OCI-LY3 (cell line): Measurements from ENCODE around the gene SLFNL1.

Experiments
- H2AFZ ChIP-seq: fragments of 200-600, 300-600 bp; shearing (Covaris generic); 2 replicates; pipeline ENCODE4 v1.6.0; 2014; ENCODE audit warnings: antibody characterized with exemption, low read depth, low read length
- H3K27ac ChIP-seq: fragments of 200-600, 300-600 bp; sonication (generic); 2 replicates; pipeline ENCODE4 v1.5.1; 2014; ENCODE audit warnings: mild to moderate bottlenecking, low read length, moderate library complexity, mixed read lengths
- H3K27me3 ChIP-seq: fragments of 200-600, 300-600 bp; sonication (generic); 2 replicates; pipeline ENCODE4 v1.6.1; 2014; ENCODE audit warnings: low read depth, low read length, mixed read lengths
- H3K36me3 ChIP-seq: fragments of 200-600, 300-600 bp; sonication (generic); replicated peaks from 2 replicates; pipeline ENCODE3; 2014; ENCODE audit warnings: low read depth, low read length, mixed read lengths
- H3K4me1 ChIP-seq: fragments of 300-600, 200-600 bp; sonication (generic); 2 replicates; pipeline ENCODE4 v1.6.1; 2014; ENCODE audit warnings: low read length, mixed read lengths
- H3K4me2 ChIP-seq: fragments of 200-600, 300-600 bp; sonication (generic); 2 replicates; pipeline ENCODE4 v1.6.1; 2014; ENCODE audit warnings: low read length, mixed read lengths
- H3K4me3 ChIP-seq: fragments of 300-600, 200-600 bp; sonication (generic); 2 replicates; pipeline ENCODE4 v1.5.1; 2014; ENCODE audit warnings: antibody characterized with exemption, mild to moderate bottlenecking, low read length, moderate library complexity
- H3K79me2 ChIP-seq: fragments of 300-600, 200-600 bp; shearing (Covaris generic); 2 replicates; pipeline ENCODE4 v1.6.1; 2014; ENCODE audit warnings: mild to moderate bottlenecking, low read length, mixed read lengths
- H3K9ac ChIP-seq: fragments of 300-600, 200-600 bp; shearing (Covaris generic); 2 replicates; pipeline ENCODE4 v1.6.0; 2014; ENCODE audit warnings: mild to moderate bottlenecking, low read length, moderate library complexity
- H3K9me3 ChIP-seq: fragments of 200-600, 300-600 bp; shearing (Covaris generic); 2 replicates; pipeline ENCODE4 v1.6.1; 2014; ENCODE audit warnings: low read length, mixed read lengths; ENCODE audit not compliant: insufficient read depth
- H4K20me1 ChIP-seq: fragments of 200-600, 300-600 bp; sonication (generic); 2 replicates; pipeline ENCODE4 v1.6.1; 2016; ENCODE audit warnings: low read length, mixed read lengths; ENCODE audit not compliant: insufficient read depth
- EZH2phosphoT487 ChIP-seq: fragments of 200-600 bp; shearing (Covaris generic); IDR thresholded peaks from 2 replicates; pipeline ENCODE4 v1.6.1; 2018; ENCODE audit warnings: antibody characterized with exemption, mixed run types, low read depth
- TF ChIP-seq, protein P1 (sequence below): fragments of 200-600, 300-600 bp; sonication (generic); IDR thresholded peaks from 2 replicates; pipeline ENCODE4 v1.5.1; 2014; ENCODE audit warnings: antibody characterized with exemption, low read length, low read depth

Gene SLFNL1

DNA sequence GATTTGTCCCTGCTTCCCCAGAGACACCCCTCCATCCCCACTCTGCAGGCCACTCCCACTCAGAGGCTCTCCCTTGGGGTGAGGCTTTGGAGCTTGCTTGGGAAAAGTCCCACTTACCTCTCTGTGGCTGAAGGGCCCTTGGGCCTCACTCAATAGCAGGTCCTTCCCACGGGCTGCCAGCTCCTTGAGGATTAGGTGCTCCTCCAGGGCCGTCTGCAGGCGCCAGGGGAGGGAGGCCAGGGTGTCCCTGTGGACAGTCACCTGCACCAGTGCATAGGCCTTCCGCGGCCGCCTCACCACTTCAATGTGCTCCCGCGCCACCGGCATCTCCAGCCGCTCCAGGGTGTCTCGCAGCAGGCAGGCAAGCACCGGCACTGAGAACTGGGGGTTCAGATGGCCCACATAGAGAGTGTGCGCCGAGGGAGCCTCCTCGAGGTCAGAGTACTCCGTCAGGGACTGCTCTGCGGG is 1.4 kb downstream of the SLFNL1 start:
- no peaks in the 10 kb centered on the region for H4K20me1 ChIP-seq
- H3K4me1 ChIP-seq = no peaks in the 10 kb centered on the region
- H3K27me3 ChIP-seq = no peaks in the 10 kb centered on the region
- peaks cover 3% of the 10 kb centered on the region for H3K36me3 ChIP-seq
- no peak overlapping the region for H3K4me2 ChIP-seq
- H3K79me2 ChIP-seq = no peaks in the 10 kb centered on the region
- H3K9me3 ChIP-seq = no peaks in the 10 kb centered on the region
- no peak overlapping the region for H3K9ac ChIP-seq
- H2AFZ ChIP-seq = no peak overlapping the region
- no peak overlapping the region for H3K27ac ChIP-seq
- TF ChIP-seq EZH2phosphoT487 = no peak
- TF ChIP-seq, protein P1, sequence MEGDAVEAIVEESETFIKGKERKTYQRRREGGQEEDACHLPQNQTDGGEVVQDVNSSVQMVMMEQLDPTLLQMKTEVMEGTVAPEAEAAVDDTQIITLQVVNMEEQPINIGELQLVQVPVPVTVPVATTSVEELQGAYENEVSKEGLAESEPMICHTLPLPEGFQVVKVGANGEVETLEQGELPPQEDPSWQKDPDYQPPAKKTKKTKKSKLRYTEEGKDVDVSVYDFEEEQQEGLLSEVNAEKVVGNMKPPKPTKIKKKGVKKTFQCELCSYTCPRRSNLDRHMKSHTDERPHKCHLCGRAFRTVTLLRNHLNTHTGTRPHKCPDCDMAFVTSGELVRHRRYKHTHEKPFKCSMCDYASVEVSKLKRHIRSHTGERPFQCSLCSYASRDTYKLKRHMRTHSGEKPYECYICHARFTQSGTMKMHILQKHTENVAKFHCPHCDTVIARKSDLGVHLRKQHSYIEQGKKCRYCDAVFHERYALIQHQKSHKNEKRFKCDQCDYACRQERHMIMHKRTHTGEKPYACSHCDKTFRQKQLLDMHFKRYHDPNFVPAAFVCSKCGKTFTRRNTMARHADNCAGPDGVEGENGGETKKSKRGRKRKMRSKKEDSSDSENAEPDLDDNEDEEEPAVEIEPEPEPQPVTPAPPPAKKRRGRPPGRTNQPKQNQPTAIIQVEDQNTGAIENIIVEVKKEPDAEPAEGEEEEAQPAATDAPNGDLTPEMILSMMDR = no peak
- H3K4me3 ChIP-seq = no peak overlapping the region

DNA sequence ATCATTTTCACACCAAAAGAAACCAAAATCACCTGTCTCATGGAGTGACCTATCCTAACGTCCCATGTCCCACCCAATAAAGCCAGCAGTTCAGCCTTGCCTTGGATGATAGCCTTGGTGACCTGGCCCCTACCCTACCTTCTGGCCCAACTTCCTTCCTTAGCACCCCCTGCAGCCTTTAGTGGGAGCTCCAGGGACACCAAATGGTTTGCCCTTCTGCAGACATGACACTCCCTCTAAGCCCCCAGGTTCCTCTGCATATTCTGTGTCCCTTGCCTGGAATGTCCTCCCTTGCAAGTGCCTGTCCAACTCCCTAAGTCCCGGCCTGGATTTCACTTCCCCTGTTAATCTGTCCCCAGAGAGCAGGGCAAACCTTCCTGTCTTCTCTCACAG is 2.2 kb downstream of the SLFNL1 start:
- Histone ChIP-seq H3K9me3 (no peaks in the 10 kb centered on the region), H3K27ac (no peak overlapping the region), H3K79me2 (no peaks in the 10 kb centered on the region), H3K4me2 (no peak overlapping the region), H4K20me1 (no peaks in the 10 kb centered on the region), H3K9ac (no peak overlapping the region), H2AFZ (no peak overlapping the region), H3K27me3 (no peaks in the 10 kb centered on the region), H3K36me3 (no peaks in the 10 kb centered on the region), H3K4me1 (no peaks in the 10 kb centered on the region), H3K4me3 (no peak overlapping the region)
- TF ChIP-seq, protein P1 = no peak
- TF ChIP-seq EZH2phosphoT487 = no peak

DNA sequence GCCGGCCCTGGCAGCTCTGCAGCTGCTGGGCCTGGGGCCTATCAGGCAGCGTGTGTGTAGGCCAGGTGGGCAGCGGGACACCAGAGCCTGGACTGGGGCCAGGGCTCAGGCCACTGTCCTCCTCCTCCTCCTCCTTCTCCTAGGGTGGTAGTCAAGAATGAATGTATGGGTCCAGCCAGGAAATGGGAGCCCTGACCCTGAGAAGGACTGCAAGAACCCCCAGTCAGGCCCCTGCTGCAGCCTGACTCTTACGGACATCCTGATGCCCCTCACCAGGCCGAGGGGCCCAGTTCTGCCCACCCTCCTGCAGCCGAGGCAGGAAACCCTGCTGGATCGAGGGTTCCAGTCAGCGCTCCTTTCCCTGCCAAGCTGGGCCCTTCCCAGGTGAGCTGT is 3.5 kb downstream of the SLFNL1 start:
- Histone ChIP-seq H3K27ac (no peak overlapping the region), H3K4me3 (no peak overlapping the region), H3K27me3 (no peaks in the 10 kb centered on the region), H3K4me1 (no peaks in the 10 kb centered on the region), H3K4me2 (no peak overlapping the region), H3K9ac (no peak overlapping the region), H3K9me3 (no peaks in the 10 kb centered on the region), H3K36me3 (no peaks in the 10 kb centered on the region), H3K79me2 (no peaks in the 10 kb centered on the region), H4K20me1 (no peaks in the 10 kb centered on the region), H2AFZ (no peak overlapping the region)
- no peak for TF ChIP-seq EZH2phosphoT487
- TF ChIP-seq, protein P1 = no peak

DNA sequence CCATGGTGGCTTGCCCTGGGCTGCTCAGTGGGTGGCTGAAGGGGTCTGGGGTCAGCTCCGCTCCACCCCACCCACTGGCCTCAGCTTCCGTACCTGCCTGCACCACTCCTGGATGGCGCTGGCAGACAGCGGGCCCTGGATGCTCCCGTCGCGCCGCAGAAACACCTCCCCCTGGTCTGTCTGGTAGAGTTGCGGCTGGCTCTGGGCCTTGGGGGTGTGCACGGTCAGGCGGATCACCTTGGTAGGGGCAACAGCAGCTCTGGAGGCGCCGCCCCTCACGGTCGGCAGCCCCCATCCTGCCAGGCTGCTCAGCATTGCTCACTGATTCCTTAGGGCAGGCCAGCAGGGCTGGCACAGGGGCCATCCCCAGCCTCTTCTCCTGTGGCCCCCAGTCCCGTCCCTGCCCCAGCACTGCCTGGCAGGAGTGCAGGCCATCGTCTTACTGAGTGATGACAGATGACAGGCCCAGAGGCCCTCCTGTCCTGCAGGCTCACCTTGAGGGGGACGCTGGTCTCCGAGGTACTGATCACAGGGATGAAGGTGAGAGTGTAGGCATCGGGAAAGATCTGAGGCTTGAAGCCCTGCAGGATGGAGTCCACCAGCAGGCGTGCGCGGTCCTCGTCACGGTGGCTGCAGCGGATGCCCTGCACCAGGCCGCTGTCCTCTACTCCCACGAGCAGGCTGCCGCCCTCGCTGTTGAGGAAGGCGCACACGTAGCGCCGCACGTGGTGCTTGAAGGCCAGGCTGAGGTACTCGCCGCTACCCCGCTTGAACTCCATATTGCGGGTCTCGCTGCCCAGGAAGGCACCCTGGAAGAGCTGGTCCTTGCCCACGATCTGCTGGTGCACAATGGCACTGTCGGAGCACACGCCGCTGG is 4.1 kb downstream of the SLFNL1 start:
- no peak overlapping the region for H3K4me2 ChIP-seq

More for the DNA sequence above, 4.1 kb downstream of the SLFNL1 start:
- Histone ChIP-seq H3K27me3 (no peaks in the 10 kb centered on the region), H3K79me2 (no peaks in the 10 kb centered on the region), H3K9ac (no peak overlapping the region), H3K4me3 (no peak overlapping the region), H3K9me3 (no peaks in the 10 kb centered on the region), H4K20me1 (no peaks in the 10 kb centered on the region), H3K4me1 (no peaks in the 10 kb centered on the region), H3K36me3 (peaks cover 4% of the 10 kb centered on the region), H3K27ac (no peak overlapping the region), H2AFZ (no peak overlapping the region)
- TF ChIP-seq EZH2phosphoT487 = no peak
- TF ChIP-seq, protein P1 = no peak
